ENCODE results near the gene PCNT.

The PCNT gene

DNA sequence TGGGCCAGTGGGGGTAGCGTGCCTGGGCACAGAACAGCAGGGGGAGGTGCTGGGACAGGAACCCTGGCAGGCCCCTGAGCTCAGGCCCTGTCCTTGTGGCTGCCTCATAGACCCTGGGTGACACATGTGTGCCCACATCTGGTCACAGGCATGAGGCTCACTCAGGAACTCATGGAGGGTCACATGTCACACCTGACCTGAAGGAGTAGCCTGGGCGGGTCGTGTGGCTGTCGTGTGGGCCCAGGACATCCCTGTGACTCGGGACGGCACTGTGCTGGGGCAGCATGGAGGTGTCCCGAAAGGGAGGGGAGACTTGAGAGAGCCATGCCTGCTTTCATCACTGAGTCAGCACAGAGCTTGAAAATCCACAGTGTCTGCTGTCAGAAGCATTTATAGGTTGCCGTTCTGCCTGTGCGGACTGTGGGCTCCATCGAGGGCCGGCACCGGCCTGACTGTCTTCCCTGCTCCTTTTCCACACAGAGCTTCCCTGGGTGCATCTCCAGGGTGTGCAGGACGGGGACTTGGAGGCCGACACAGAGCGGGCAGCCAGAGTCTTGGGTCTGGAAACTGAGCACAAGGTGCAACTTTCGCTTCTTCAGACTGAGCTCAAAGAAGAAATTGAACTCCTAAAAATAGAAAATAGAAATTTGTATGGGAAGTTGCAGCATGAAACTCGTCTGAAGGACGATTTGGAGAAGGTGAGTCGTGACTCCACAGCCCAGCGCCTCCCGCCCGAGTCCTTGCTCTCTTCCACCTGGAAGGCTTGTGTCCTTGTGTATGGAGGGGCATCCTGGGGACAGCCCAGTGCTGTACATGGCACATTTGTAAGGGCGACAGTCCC is 32.8 kb downstream of the PCNT start:
- no peaks in the 10 kb centered on the region for H3K9me3 ChIP-seq (ENCODE audit: control insufficient read depth in 2 of 2, low read length in 2 of 2)
- no peaks in the 10 kb centered on the region for H3K27me3 ChIP-seq (ENCODE audit: control insufficient read depth in 2 of 2, insufficient read depth in 2 of 2, low read length in 2 of 2)
- H3K9ac ChIP-seq (ENCODE audit: low read depth in 1 of 2, low read length in 2 of 2), result no peak overlapping the region
- no peak overlapping the region for H3K27ac ChIP-seq (ENCODE audit: low read depth in 2 of 2, low read length in 2 of 2)
- H3K4me1 ChIP-seq (ENCODE audit: control insufficient read depth in 2 of 2, insufficient read depth in 2 of 2, low read length in 2 of 2), result no peaks in the 10 kb centered on the region
- H3K4me3 ChIP-seq (ENCODE audit: low read length in 2 of 2), result no peak overlapping the region
- H3K36me3 ChIP-seq (ENCODE audit: control insufficient read depth in 2 of 2, insufficient read depth in 2 of 2, low read length in 2 of 2), result peaks cover 52 to 55% of the 10 kb centered on the region in 2 donors

- H3K27ac ChIP-seq (ENCODE audit: low read depth in 2 of 2, low read length in 2 of 2), result no peak overlapping the region
- H3K36me3 ChIP-seq (ENCODE audit: control insufficient read depth in 2 of 2, insufficient read depth in 2 of 2, low read length in 2 of 2), result peaks cover 52 to 56% of the 10 kb centered on the region in 2 donors
- no peak overlapping the region for H3K9ac ChIP-seq (ENCODE audit: low read depth in 1 of 2, low read length in 2 of 2)
- H3K4me1 ChIP-seq (ENCODE audit: control insufficient read depth in 2 of 2, insufficient read depth in 2 of 2, low read length in 2 of 2), result no peaks in the 10 kb centered on the region
- no peaks in the 10 kb centered on the region for H3K9me3 ChIP-seq (ENCODE audit: control insufficient read depth in 2 of 2, low read length in 2 of 2)
- H3K4me3 ChIP-seq (ENCODE audit: low read length in 2 of 2), result no peak overlapping the region
- H3K27me3 ChIP-seq (ENCODE audit: control insufficient read depth in 2 of 2, insufficient read depth in 2 of 2, low read length in 2 of 2), result no peaks in the 10 kb centered on the region
Observed at GRCh38 chr21:46357335-46357604, 33.3 kb downstream of the PCNT start.

- no peak overlapping the region for H3K4me3 ChIP-seq (ENCODE audit: low read length in 2 of 2)
- H3K4me1 ChIP-seq (ENCODE audit: control insufficient read depth in 2 of 2, insufficient read depth in 2 of 2, low read length in 2 of 2), result no peaks in the 10 kb centered on the region
- no peaks in the 10 kb centered on the region for H3K27me3 ChIP-seq (ENCODE audit: control insufficient read depth in 2 of 2, insufficient read depth in 2 of 2, low read length in 2 of 2)
- H3K36me3 ChIP-seq (ENCODE audit: control insufficient read depth in 2 of 2, insufficient read depth in 2 of 2, low read length in 2 of 2), result peaks cover 47 to 51% of the 10 kb centered on the region in 2 donors
- H3K9me3 ChIP-seq (ENCODE audit: control insufficient read depth in 2 of 2, low read length in 2 of 2), result no peaks in the 10 kb centered on the region
- H3K9ac ChIP-seq (ENCODE audit: low read depth in 1 of 2, low read length in 2 of 2), result no peak overlapping the region
- H3K27ac ChIP-seq (ENCODE audit: low read depth in 2 of 2, low read length in 2 of 2), result no peak overlapping the region
Observed at GRCh38 chr21:46357684-46358425, 33.9 kb downstream of the PCNT start.

- H3K4me1 ChIP-seq (ENCODE audit: control insufficient read depth in 2 of 2, insufficient read depth in 2 of 2, low read length in 2 of 2), result no peaks in the 10 kb centered on the region
- H3K4me3 ChIP-seq (ENCODE audit: low read length in 2 of 2), result no peak overlapping the region
- peaks cover 32 to 42% of the 10 kb centered on the region in 2 donors for H3K36me3 ChIP-seq (ENCODE audit: control insufficient read depth in 2 of 2, insufficient read depth in 2 of 2, low read length in 2 of 2)
- H3K27me3 ChIP-seq (ENCODE audit: control insufficient read depth in 2 of 2, insufficient read depth in 2 of 2, low read length in 2 of 2), result no peaks in the 10 kb centered on the region
- H3K9me3 ChIP-seq (ENCODE audit: control insufficient read depth in 2 of 2, low read length in 2 of 2), result no peaks in the 10 kb centered on the region
- no peak overlapping the region for H3K27ac ChIP-seq (ENCODE audit: low read depth in 2 of 2, low read length in 2 of 2)
- no peak overlapping the region for H3K9ac ChIP-seq (ENCODE audit: low read depth in 1 of 2, low read length in 2 of 2)
Observed at GRCh38 chr21:46361176-46361575, 37.2 kb downstream of the PCNT start.

- Histone ChIP-seq H3K9ac (ENCODE audit: low read depth in 1 of 2, low read length in 2 of 2) (no peak overlapping the region), H3K36me3 (ENCODE audit: control insufficient read depth in 2 of 2, insufficient read depth in 2 of 2, low read length in 2 of 2) (peaks cover 38 to 45% of the 10 kb centered on the region in 2 donors), H3K9me3 (ENCODE audit: control insufficient read depth in 2 of 2, low read length in 2 of 2) (no peaks in the 10 kb centered on the region), H3K27ac (ENCODE audit: low read depth in 2 of 2, low read length in 2 of 2) (no peak overlapping the region), H3K4me3 (ENCODE audit: low read length in 2 of 2) (no peak overlapping the region), H3K27me3 (ENCODE audit: control insufficient read depth in 2 of 2, insufficient read depth in 2 of 2, low read length in 2 of 2) (no peaks in the 10 kb centered on the region), H3K4me1 (ENCODE audit: control insufficient read depth in 2 of 2, insufficient read depth in 2 of 2, low read length in 2 of 2) (no peaks in the 10 kb centered on the region)
Observed at GRCh38 chr21:46361935-46362334, 38.0 kb downstream of the PCNT start.

DNA sequence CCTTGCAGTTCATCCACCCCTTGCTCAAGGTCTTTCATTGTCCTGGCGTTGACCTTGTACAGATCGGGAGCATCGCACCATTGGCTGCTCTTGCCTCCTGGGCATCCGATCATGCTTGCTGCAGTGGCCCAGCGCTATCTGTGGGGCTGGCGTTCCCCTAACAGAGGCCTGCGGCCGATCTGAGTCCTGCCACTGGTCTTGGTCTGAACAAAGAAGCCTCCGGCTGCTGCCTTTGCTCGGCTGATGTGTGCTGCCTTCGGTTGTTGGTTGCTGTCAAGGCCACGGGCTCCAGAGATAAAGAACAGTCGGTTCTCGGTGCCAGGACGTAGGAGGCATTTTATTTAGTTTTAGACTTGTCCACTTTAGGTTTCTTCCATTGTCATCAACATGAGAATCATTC is 39.0 kb downstream of the PCNT start:
- Histone ChIP-seq H3K4me1 (ENCODE audit: control insufficient read depth in 2 of 2, insufficient read depth in 2 of 2, low read length in 2 of 2) (no peaks in the 10 kb centered on the region), H3K36me3 (ENCODE audit: control insufficient read depth in 2 of 2, insufficient read depth in 2 of 2, low read length in 2 of 2) (peaks cover 35 to 39% of the 10 kb centered on the region in 2 donors), H3K9me3 (ENCODE audit: control insufficient read depth in 2 of 2, low read length in 2 of 2) (no peaks in the 10 kb centered on the region), H3K27me3 (ENCODE audit: control insufficient read depth in 2 of 2, insufficient read depth in 2 of 2, low read length in 2 of 2) (no peaks in the 10 kb centered on the region), H3K4me3 (ENCODE audit: low read length in 2 of 2) (no peak overlapping the region), H3K27ac (ENCODE audit: low read depth in 2 of 2, low read length in 2 of 2) (no peak overlapping the region), H3K9ac (ENCODE audit: low read depth in 1 of 2, low read length in 2 of 2) (no peak overlapping the region)

DNA sequence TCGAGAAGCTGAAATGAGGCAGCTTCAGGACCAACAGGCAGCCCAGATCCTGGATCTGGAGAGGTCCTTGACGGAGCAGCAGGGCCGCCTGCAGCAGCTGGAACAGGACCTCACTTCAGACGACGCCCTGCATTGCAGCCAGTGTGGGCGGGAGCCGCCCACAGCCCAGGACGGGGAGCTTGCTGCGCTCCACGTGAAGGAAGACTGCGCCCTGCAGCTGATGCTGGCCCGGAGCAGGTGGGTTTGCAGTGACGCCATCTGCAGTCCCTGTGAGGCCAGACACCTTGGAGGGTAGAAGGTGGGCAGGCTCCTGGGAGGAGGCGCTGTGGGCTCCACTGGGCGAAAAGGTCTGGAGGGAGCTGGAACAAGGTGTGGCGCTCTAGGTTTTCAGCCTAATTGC is 39.7 kb downstream of the PCNT start:
- H3K4me1 ChIP-seq (ENCODE audit: control insufficient read depth in 2 of 2, insufficient read depth in 2 of 2, low read length in 2 of 2), result no peaks in the 10 kb centered on the region
- no peaks in the 10 kb centered on the region for H3K9me3 ChIP-seq (ENCODE audit: control insufficient read depth in 2 of 2, low read length in 2 of 2)
- no peak overlapping the region for H3K4me3 ChIP-seq (ENCODE audit: low read length in 2 of 2)
- H3K27ac ChIP-seq (ENCODE audit: low read depth in 2 of 2, low read length in 2 of 2), result no peak overlapping the region
- H3K36me3 ChIP-seq (ENCODE audit: control insufficient read depth in 2 of 2, insufficient read depth in 2 of 2, low read length in 2 of 2), result peaks cover 33 to 34% of the 10 kb centered on the region in 2 donors
- H3K9ac ChIP-seq (ENCODE audit: low read depth in 1 of 2, low read length in 2 of 2), result no peak overlapping the region
- no peaks in the 10 kb centered on the region for H3K27me3 ChIP-seq (ENCODE audit: control insufficient read depth in 2 of 2, insufficient read depth in 2 of 2, low read length in 2 of 2)

DNA sequence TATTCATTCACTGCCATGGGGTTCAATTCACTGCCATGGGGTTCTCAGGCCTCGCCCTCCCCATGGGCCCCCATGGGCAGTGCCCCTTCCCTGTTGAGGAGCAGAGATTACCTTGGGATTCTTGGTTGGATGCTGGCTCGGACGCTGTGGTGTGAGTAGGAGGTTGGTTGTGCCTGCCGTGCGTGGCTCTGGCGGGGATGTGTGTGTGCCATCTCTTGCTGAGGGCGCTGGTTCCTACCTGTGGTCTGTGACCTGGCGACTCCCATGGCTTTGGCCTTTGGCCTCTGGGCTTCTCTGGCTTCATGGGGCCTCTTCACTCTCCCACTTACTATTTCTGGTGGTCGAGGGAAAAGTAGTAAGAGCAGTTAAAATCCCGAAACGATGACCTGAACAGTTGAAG is 42.1 kb downstream of the PCNT start:
- H3K27ac ChIP-seq (ENCODE audit: low read depth in 2 of 2, low read length in 2 of 2), result no peak overlapping the region
- H3K36me3 ChIP-seq (ENCODE audit: control insufficient read depth in 2 of 2, insufficient read depth in 2 of 2, low read length in 2 of 2), result peaks cover 34% of the 10 kb centered on the region in 2 donors
- no peak overlapping the region for H3K9ac ChIP-seq (ENCODE audit: low read depth in 1 of 2, low read length in 2 of 2)
- H3K4me1 ChIP-seq (ENCODE audit: control insufficient read depth in 2 of 2, insufficient read depth in 2 of 2, low read length in 2 of 2), result no peaks in the 10 kb centered on the region
- H3K9me3 ChIP-seq (ENCODE audit: control insufficient read depth in 2 of 2, low read length in 2 of 2), result no peaks in the 10 kb centered on the region
- H3K4me3 ChIP-seq (ENCODE audit: low read length in 2 of 2), result no peak overlapping the region
- H3K27me3 ChIP-seq (ENCODE audit: control insufficient read depth in 2 of 2, insufficient read depth in 2 of 2, low read length in 2 of 2), result no peaks in the 10 kb centered on the region

GRCh38 chr21:46366561-46366960 is 42.6 kb downstream of the PCNT start:
- no peak overlapping the region for H3K27ac ChIP-seq (ENCODE audit: low read depth in 2 of 2, low read length in 2 of 2)
- H3K36me3 ChIP-seq (ENCODE audit: control insufficient read depth in 2 of 2, insufficient read depth in 2 of 2, low read length in 2 of 2), result peaks cover 30 to 36% of the 10 kb centered on the region in 2 donors

GRCh38 chr21:46366966-46367365 is 43.0 kb downstream of the PCNT start:
- Histone ChIP-seq H3K9ac (ENCODE audit: low read depth in 1 of 2, low read length in 2 of 2) (no peak overlapping the region), H3K27me3 (ENCODE audit: control insufficient read depth in 2 of 2, insufficient read depth in 2 of 2, low read length in 2 of 2) (no peaks in the 10 kb centered on the region), H3K4me1 (ENCODE audit: control insufficient read depth in 2 of 2, insufficient read depth in 2 of 2, low read length in 2 of 2) (no peaks in the 10 kb centered on the region), H3K36me3 (ENCODE audit: control insufficient read depth in 2 of 2, insufficient read depth in 2 of 2, low read length in 2 of 2) (peaks cover 31 to 37% of the 10 kb centered on the region in 2 donors), H3K9me3 (ENCODE audit: control insufficient read depth in 2 of 2, low read length in 2 of 2) (no peaks in the 10 kb centered on the region), H3K27ac (ENCODE audit: low read depth in 2 of 2, low read length in 2 of 2) (no peak overlapping the region), H3K4me3 (ENCODE audit: low read length in 2 of 2) (no peak overlapping the region)

More at GRCh38 chr21:46366561-46366960, 42.6 kb downstream of the PCNT start:
- Histone ChIP-seq H3K27me3 (ENCODE audit: control insufficient read depth in 2 of 2, insufficient read depth in 2 of 2, low read length in 2 of 2) (no peaks in the 10 kb centered on the region), H3K9me3 (ENCODE audit: control insufficient read depth in 2 of 2, low read length in 2 of 2) (no peaks in the 10 kb centered on the region), H3K4me1 (ENCODE audit: control insufficient read depth in 2 of 2, insufficient read depth in 2 of 2, low read length in 2 of 2) (no peaks in the 10 kb centered on the region), H3K9ac (ENCODE audit: low read depth in 1 of 2, low read length in 2 of 2) (no peak overlapping the region), H3K4me3 (ENCODE audit: low read length in 2 of 2) (no peak overlapping the region)

Data from mucosa of rectum (tissue), 2 donors.